ENCODE measurements around the gene LTA4H.

- no peak for TF ChIP-seq POLR2AphosphoS5 (IDR thresholded peaks at IDR 0.05)
- no peak for TF ChIP-seq CTCF (IDR thresholded peaks at IDR 0.05)
- no peak for TF ChIP-seq POLR2A (IDR thresholded peaks at IDR 0.05)
Observed at GRCh38 chr12:95977764-95978305, 57.6 kb downstream of the LTA4H start.
